Bone marrow (tissue), 2 donors: Measurements from ENCODE around the gene MIB1.
"Not testable (repeated sequence)": the region's sequence is repeated elsewhere in the genome, so short reads cannot be mapped to it uniquely, and the experiment has no call there.

Experiments used
- DNase-seq, 2 donors: peaks; one replicate each; lab custom pipeline; 2025; lab: John Stamatoyannopoulos, UW

MIB1 gene

GRCh38 chr18:21740538-21741311 is at the start of gene MIB1:
MIB1 (plus strand) TSS chr18:21740792; CDS start chr18:21741584, 792 bp downstream.
- DNase-seq, result peak; percentile 95 to 96

GRCh38 chr18:21693322-21693721 is 47.3 kb upstream of the MIB1 start:
- DNase-seq, result no peak

DNA sequence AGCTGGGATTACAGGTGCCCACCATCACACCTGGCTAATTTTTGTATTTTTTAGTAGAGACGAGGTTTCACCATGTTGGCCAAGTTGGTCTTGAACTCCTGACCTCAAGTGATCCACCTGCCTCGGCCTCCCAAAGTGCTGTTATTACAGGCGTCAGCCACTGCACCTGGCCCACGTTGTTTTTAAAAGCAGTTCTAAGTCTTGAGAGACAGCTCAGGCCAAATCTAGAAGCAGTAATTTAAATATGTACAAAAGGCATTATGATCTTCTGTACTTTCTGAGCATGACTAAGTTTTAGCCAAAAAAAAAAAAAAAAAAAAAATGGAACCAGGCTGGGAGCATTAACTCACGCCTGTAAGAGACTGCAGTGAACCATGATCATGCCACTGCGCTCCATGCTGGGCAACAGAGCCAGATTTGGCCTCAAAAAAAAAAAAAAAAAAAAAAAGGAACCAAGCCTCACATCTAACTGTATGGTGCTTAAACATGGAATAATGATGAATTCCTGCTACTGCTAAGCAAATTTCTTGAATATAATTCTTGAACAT is 40.0 kb upstream of the MIB1 start:
- DNase-seq, result no peak

DNA sequence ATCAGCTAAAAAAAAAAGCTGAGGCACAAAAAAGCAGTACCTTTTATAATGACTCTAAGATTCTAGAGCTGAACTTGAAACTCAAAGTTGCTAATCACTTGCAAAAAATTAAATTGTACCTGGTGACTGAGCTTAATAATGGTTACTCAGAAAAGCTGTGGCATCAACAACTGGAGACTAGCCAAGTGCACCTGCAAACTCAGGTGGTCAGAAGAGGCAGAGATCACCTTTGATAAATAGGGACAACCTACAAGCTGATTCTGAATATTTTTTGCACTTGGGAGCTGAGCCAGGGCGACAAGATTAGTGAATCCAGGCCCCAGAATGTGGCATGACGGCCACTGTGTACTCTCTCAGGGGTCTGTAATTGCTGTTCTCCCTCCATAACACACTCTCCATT is 39.0 kb upstream of the MIB1 start:
- DNase-seq, result no peak

- DNase-seq, result no peak
Observed at GRCh38 chr18:21702602-21703001, 38.0 kb upstream of the MIB1 start.

DNA sequence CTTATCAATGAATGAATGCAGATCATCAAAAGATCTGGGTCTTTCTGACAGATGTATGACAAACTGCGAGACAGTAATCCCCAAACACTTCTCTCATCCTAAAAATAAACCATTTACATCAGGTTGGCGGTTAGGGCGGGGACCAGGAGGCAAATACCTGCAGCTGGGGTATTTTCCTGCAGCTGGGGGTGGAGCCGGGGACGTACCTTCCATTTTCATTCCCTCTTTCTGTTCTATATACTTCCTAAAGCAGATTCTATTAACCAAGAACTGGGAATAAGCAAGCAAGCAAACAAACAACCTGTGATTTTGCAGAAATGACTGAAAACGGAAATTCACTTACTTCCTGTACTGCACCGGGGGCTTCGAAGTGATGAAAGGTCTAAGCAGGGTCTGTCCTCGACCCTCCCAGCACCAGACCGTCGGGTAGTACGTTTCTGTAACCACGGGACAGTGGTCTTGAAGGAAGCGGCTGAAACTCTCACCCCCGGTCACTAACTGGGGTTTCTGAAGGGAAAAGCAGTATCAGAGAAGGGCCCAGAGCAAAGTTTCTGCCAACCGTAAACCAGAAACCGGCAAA is 37.3 kb upstream of the MIB1 start:
- peak; percentile 13 to 25 for DNase-seq

- peak; percentile 73 to 91 for DNase-seq
Observed at GRCh38 chr18:21704603-21705364, 35.8 kb upstream of the MIB1 start, which contains the start of gene ABHD3. ABHD3 (minus strand) TSS chr18:21704774; CDS start chr18:21704665, 109 bp downstream.

- DNase-seq, result no peak
Observed at GRCh38 chr18:21706386-21706865, 34.2 kb upstream of the MIB1 start.

GRCh38 chr18:21707130-21707529 is 33.5 kb upstream of the MIB1 start:
- DNase-seq, result not testable (repeated sequence)

- no peak for DNase-seq
Observed at GRCh38 chr18:21714474-21714873, 26.1 kb upstream of the MIB1 start.

- no peak for DNase-seq
Observed at GRCh38 chr18:21722687-21723086, 17.9 kb upstream of the MIB1 start.

DNA sequence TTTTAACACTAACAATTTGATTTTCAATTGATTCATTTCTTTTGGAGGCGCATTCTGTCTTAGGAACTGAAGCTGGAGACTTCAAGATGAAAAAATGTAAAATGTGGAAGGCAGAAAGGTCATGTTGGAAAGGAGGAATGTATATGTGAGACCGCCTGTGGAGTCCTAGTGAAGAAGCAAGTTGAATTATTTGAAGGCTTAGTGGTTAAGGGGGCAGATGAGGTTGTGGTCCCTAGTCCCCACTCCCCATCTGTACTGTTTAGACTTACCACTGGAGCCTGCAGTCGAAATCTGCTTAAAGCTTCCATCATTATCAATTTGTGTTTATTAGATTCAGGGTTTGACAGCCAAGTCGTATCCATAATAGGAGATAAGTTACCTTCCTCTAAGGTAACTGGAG is 15.4 kb upstream of the MIB1 start:
- DNase-seq, result no peak

DNA sequence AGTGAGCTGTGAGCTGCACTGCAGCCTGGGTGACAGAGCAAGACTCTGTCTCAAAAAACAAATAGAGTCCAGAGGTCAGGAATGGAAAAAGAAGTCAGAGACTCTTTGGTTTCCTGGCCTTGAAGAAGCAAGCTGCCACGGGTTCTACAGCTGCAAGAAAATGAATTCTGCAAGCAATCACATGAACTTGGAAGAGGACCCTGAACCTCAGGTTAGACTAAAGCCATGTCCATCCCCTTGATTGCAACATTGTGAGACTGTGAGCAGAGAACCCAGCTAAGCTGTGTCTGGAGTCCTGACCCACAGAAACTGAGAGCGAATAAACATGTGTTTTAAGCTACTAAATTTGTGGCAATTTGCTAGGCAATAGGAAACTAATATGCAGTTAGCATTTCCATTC is 12.9 kb upstream of the MIB1 start:
- DNase-seq, result no peak

DNA sequence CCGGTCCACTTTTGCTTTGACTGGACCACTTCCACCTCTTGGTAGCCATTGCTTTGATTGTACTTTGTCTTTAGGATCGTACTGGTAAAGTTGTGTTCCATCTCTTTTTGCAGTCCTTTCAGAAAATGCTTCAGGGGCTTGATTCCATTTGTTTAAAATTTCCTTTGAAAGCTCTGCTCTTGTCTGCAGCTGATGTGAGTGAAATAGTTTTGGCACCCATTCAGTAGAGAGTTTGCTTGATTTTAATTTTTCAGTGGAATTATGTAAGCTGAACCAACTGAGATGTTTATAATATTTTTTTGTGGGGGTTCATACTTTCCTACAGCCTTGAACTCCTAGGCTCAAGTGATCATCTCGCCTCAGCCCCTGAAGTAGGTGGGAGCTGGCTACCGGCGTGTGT is 7.6 kb upstream of the MIB1 start:
- DNase-seq, result no peak

DNA sequence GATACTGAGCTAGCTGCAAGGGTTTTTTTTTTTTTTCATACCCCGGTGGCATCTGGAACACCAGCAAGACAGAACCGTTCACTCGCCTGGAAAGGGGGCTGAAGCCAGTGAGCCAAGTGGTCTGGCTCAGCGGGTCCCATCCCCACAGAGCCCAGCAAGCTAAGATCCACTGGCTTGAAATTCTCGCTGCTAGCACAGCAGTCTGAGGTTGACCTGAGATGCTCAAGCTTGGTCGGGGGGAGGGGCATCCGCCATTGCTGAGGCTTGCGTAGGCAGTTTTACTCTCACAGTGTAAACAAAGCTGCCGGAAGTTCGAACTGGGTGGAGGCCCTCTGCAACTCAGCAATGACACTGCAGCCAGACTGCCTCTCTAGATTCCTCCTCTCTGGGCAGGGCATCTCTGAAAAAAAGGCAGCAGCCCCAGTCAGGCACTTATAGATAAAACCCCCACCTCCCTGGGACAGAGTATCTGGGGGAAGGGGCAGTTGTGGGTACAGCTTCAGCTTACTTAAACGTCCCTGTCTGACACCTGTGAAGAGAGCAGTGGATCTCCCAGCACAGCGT is 5.1 kb upstream of the MIB1 start:
- no peak for DNase-seq

DNA sequence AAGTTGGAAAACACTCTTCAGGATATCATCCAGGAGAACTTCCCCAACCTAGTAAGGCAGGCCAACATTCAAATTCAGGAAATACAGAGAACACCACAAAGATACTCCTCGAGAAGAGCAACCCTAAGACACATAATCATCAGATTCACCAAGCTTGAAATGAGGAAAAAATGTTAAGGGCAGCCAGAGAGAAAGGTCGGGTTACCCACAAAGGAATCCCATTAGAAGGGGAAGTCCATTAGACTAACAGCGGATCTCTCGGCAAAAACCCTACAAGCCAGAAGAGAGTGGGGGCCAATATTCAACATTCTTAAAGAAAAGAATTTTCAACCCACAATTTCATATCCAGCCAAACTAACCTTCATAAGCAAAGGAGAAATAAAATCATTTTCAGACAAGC is 3.7 kb upstream of the MIB1 start:
- not testable (repeated sequence) for DNase-seq

DNA sequence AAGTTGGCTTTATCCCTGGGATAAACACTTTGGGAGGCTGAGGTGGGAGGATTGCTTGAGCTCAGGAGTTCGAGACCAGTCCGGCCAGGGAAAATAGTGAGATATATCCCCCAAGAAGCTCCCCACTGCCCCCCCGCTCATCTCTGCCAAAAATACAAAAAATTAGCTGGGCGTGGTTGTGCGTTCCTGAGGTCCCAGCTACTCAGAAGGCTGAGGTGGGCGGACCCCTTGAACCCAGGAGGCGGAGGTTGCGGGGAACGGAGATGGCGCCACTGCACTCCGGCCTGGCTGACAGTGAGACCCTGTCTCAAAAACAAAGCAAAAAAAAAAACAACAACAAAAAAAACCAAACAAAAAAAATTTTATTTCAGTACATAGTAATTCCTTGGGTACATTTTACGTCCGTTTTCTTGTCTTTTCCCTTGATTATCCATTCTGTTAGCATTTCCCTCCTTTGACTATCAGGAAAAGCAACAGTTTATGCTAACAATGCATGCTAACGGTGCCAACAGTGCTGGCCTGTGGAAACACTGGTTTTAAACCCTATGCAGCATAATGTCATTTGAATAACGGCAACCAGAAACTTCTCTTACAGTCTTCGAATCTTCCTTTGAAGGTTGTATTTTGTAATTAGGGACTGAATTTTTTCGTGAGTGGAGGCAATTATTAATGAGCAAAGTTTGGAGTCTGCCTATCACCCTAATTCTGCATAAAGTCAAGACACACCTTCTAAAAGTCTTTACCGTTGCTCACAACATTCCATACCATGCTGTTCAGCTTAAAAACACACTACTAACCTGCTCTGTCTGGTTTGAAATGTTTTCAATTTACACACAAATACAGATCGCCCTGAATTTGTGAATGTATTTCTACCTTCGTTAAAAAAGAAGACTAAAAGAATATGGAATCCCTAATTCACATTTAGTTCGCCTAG is 721 bp upstream of the MIB1 start:
- no peak for DNase-seq

- DNase-seq, result no peak
Observed at GRCh38 chr18:21741312-21741561, 645 bp downstream of the MIB1 start.

GRCh38 chr18:21741562-21742314 is 1.1 kb downstream of the MIB1 start:
- no peak for DNase-seq

DNA sequence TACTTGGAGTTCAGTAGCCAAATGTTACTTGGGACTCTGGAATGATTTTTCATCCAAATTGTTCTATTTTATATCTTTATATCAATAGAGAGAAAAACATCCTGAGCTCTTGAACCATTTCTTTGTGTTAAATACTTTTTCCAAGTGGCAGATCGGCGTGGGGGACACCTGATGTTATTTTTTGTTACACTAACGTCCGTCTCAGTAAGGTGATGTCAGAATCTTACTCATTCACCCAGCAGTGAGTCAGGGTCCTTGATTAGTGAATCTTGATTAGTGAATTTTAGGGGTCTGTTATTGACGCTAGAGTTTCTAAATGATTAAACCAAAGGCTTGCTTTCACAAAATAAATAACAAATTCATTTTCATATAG is 1.7 kb downstream of the MIB1 start:
- no peak for DNase-seq
